ENCODE data around the gene CDK2AP2. TPM values are rescaled to one million over a fixed set of nuclear protein-coding genes. Genes with fewer than 3 reads are reported as not detected.

Gene CDK2AP2
- total and polyA plus RNA-seq, 9 of the 15 experiments (the other 6 are each of a cell fraction or from before 2014, with no cell fraction given) = 4.4 to 47.4 (median 21.7) TPM

- no peak overlapping the region for H3K4me2 ChIP-seq (ENCODE audit: insufficient read depth, low read length)
- no peak overlapping the region for H2AFZ ChIP-seq (ENCODE audit: low read depth, low read length)
- no peaks in the 10 kb centered on the region for H4K20me1 ChIP-seq (replicated peaks; ENCODE audit: control insufficient read depth, insufficient read depth, low read length)
- H3K9ac ChIP-seq (ENCODE audit: insufficient read depth in 1 of 2, low read depth in 2 of 2, low read length in 2 of 2) = no peak overlapping the region
- in situ Hi-C loops (cut with MboI) = no loop called here
- TF ChIP-seq NR2C1 (IDR thresholded peaks at IDR 0.05) (no peak), NR2C1 (tag; IDR thresholded peaks at IDR 0.05) (no peak), ESRRA (IDR thresholded peaks at IDR 0.05; ENCODE audit: borderline replicate concordance, low read depth) (no peak), MTA2 (IDR thresholded peaks at IDR 0.05; ENCODE audit: low read depth) (no peak), ZNF76 (CRISPR knock-in tag; IDR thresholded peaks at IDR 0.05; ENCODE audit: borderline replicate concordance) (no peak), BHLHE40 (IDR thresholded peaks at IDR 0.05; ENCODE audit: low read length) (no peak)
- BruUV-seq (replicated peaks) = no TSS peak
- ChIA-PET POLR2A (no interaction called here), CTCF (ENCODE audit: low intra/inter-chr PET ratio) (no interaction called here)
- peaks cover 91% of the 10 kb centered on the region; the same call in 2 of the 3 replicates for H3K36me3 ChIP-seq (ENCODE audit: control insufficient read depth, insufficient read depth, low read length)
- no peaks in the 10 kb centered on the region for H3K27me3 ChIP-seq (ENCODE audit: control insufficient read depth in 2 of 2, insufficient read depth in 2 of 2, low read length in 2 of 2)
- H3K4me3 ChIP-seq = no peak overlapping the region
- H3K9me3 ChIP-seq (replicated peaks; ENCODE audit: control insufficient read depth, insufficient read depth, low read depth, low read length) = no peaks in the 10 kb centered on the region
- no peaks in the 10 kb centered on the region for H3K9me1 ChIP-seq (ENCODE audit: control insufficient read depth, insufficient read depth, low read length)
- H3K4me1 ChIP-seq (replicated peaks in 1 of 2; ENCODE audit: control insufficient read depth in 2 of 2, insufficient read depth in 2 of 2, low read length in 2 of 2) = peaks cover 0 to 70% of the 10 kb centered on the region in 2 experiments; a peak in 2 of 5 replicates
- DNase-seq (ENCODE audit: extremely low read depth in 1 of 4, low spot score in 3 of 4) = no peak
- no peaks in the 10 kb centered on the region for H3K79me2 ChIP-seq (ENCODE audit: control insufficient read depth, insufficient read depth, low read length)
- 98% methylated on average over 9 of the region's 16 CpGs for WGBS (ENCODE audit: insufficient coverage, low coverage, missing lambda C conversion rate)
- no peak for ATAC-seq
- intact Hi-C loops (cut with micrococcal nuclease) = no loop called here
- no peak for FAIRE-seq
- H3K27ac ChIP-seq (ENCODE audit: extremely low read depth, low read depth, low read length) = no peak overlapping the region
These were observed 12.5 kb downstream of the CDK2AP2 start for GRCh38 chr11:67495234-67496005.
